ENCODE results near the gene KDM4C.

The KDM4C gene

GRCh38 chr9:6870650-6871477 is 113.1 kb downstream of the KDM4C start:
- no peak for DNase-seq

DNA sequence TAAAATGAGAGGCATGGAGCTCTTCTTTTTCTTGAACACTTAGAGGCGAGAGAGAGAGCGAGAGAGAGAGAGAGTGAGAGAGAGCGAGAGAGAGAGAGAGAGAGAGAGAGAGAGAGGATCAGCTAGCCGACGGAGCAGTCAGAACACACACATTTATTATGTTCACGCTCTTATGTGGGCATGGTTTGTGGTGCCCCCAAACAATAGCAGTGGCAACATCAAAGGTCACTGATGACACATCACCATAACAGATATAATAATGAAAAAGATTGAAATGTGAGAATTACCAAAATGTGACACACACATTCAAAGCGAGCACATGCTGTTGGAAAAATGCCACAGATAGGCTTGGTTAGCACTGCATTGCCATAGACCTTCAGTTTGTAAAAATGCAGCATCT is 116.1 kb downstream of the KDM4C start:
- no peak for DNase-seq

DNA sequence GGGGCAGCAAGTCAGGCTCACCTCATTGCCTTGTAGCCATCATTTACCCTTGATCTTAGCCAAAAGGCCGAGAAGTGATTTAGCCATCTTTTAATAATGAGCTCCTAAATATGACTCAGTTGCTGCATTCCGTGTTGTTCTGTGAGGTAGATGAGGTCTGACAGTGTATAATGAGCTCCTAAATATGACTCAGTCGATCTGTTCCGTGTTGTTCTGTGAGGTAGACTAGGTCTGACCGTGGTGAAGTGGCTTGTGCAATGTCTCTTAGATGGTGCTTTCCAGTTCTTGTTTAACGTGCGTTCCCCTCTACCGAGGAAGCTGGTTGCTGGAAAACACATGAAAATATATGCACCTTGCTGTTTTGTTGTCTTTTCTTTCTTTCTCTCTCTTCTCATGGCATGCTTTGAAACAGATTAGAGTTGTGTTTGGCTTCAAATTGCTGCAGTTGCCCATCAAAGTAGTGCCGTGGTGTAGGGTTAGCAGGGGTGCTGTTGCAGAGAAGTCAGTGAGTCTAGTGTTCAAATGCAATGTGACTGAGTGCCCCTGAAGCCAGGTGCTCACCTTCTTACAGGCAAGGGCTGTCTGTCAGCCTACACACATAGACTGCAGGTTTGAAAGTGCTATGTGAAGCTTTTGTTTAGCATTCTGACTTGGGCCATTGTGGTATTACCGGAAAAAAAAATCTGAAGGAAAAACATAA is 118.6 kb downstream of the KDM4C start:
- DNase-seq: no peak

GRCh38 chr9:6877671-6878161 is 119.9 kb downstream of the KDM4C start:
- no peak for DNase-seq

DNA sequence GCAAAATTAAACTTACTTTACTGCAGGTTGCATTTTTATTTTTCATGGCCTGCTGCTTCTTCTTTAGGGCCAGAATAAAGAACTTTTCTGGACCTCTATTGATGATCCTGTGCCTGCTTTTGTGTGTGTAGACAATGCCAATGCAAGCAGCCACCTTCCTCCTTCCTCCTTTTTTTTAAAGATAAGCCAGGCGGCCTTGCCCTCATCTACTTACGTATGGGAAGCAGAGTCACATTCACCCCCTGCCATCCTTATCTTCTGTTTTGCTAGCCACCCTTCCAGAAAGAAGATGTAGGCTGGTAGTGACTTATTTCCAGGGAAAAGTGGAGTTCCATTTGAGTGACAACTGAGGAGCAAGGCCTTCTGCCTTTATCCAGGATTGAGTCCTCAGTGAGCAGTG is 122.9 kb downstream of the KDM4C start:
- no peak for DNase-seq

GRCh38 chr9:6884101-6884500 is 126.3 kb downstream of the KDM4C start:
- no peak for DNase-seq

DNA sequence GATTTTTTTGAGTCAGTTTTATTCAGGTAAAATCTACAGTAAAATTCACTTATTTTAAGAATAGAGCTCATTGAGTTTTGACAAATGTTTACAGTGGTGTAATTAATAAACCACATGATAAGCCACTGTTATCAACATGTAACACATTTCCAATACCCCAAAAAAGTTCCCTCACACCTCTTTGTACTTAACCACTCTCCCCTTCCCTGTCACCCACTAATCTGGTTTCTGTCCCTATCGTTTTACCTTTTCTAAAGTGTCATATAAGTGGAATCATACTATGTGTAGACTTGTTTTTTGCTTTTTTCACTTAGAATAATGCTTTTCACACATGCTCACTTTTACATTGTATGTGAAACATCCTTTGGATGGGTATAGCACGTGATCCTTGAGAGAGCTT is 127.2 kb downstream of the KDM4C start:
- DNase-seq: no peak

GRCh38 chr9:6887051-6887450 is 129.3 kb downstream of the KDM4C start:
- no peak for DNase-seq

DNA sequence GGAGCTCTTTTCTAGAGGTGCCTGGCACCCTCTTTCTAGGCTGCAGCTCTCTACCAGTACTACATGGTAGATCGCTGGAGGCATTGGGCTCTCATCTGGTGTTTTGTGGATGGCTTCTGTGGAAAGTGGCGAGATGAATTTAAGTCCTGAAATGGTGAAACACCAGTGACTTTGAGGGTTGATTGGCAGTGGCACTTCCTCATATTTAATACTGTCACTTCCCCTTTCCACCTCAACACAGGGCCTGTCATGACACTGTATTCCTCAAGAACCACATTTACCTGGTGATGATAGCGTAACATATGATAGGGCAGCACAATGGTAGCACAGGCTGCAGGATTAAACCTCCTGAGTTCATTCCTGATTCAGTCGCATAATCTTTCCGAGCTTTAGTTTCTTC is 132.1 kb downstream of the KDM4C start:
- DNase-seq: no peak

- no peak for DNase-seq
Measured at GRCh38 chr9:6893350-6894131, 135.8 kb downstream of the KDM4C start.

- no peak for DNase-seq
Measured at GRCh38 chr9:6894135-6894534, 136.4 kb downstream of the KDM4C start.

- no peak for DNase-seq
Measured at GRCh38 chr9:6895754-6896153, 138.0 kb downstream of the KDM4C start.

DNA sequence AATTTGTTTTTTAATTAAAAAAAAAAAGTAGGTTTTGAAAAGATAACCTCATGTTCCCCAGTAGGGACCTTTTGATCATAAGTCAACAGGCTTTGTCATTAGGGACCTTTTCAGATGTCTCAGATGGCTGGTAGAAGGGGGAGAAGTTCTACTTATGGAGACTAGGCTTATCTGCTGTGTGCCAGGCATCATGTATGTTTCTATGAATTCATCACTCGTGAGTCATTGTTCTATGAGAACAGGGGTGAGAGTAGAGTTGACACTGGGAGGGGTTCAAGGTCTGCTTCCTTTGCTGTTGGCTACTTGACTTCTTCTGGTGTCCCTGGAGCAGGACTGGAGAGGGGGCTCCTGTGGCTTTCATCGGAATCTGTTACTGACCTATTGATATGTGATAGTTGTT is 138.8 kb downstream of the KDM4C start:
- no peak for DNase-seq

DNA sequence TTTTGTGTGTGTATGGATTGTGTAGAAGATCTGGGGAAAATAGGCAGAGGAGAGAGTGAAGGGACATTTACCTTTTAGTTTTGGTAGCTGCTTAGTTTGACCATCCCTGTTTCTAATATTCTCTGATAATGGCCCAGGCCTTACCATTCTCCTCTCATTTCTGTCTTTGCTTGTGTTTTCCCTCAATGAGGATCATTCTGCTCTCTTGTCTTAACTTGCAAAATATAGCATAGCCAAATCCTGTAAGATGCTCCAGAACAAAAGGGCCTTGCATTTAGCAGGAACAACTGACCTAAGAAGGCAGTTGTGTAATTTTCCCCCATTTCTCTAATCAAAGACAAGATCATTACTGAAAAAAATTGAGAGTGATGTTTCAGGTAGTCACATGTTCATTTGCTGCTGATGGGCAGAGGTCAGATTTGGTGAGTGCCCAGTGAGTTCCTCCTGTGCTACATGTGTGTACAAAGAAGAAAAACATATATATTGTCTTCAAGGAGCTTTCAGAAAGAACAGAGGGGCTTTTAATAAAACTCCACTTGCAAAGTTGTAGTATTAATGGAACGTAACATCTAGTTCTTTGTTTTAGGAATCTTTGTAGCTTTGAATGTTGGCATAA is 139.5 kb downstream of the KDM4C start:
- DNase-seq: no peak

DNA sequence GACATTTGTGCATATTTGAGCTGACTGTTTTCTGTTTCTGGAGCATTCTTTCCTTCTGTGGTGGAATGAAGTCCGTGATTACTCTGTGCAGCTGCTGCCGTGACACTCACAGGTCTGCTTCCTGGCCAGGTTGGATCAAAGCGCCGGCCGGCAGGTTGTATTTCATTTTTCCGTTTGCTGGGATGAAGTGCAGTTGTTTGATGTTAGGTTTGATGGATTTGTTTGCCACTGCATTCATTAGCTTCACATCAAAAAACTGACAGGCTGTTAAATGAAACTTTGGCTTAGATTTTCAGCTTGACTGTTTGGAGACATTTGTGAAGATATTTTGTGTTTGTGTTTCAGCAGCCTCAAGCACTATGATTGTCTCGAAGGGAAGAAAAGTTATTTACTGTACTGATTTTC is 140.1 kb downstream of the KDM4C start:
- no peak for DNase-seq

GRCh38 chr9:6899274-6899673 is 141.5 kb downstream of the KDM4C start:
- DNase-seq: no peak

DNA sequence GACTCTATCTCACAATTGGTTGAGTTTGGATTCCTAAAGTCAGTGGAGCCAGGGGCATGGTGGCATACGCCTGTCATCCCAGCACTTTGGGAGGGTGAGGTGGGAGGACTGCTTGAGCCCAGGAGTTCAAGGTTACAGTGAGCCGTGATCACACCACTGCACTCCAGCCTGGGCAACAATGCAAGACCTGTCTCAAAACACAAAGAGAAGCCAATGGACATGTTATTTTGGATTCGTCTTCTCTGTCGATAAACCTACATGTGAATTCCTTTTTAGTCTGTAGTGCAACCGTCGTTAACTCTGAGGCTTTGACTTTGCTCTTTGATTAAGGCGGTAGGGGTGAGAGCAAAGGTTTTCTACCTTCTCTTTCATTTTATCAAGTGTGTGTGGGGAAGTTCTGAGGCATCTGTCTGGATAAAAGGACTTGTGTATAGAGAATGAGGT is 142.7 kb downstream of the KDM4C start:
- DNase-seq: no peak

GRCh38 chr9:6901180-6901579 is 143.4 kb downstream of the KDM4C start:
- no peak for DNase-seq

DNA sequence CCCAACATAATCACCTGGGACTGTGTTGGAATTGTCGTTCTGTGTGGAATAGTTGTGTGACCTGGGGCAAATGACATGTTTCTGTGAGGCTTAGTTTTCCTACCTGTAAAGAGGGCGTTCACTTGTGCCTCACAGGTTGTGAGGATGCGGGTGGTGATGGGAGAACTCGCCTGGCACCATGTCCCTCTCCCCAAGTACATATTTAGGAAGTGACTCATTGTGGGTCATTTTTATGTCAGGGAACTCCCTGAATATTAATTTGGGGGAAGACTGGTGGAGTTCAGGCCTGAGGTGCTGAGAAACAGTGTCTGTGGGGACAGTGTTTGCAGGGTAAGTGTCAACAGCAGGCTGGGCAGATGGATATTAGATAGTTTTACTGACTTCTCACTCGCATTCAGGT is 144.7 kb downstream of the KDM4C start:
- no peak for DNase-seq

GRCh38 chr9:6904371-6904770 is 146.6 kb downstream of the KDM4C start:
- DNase-seq: no peak

DNA sequence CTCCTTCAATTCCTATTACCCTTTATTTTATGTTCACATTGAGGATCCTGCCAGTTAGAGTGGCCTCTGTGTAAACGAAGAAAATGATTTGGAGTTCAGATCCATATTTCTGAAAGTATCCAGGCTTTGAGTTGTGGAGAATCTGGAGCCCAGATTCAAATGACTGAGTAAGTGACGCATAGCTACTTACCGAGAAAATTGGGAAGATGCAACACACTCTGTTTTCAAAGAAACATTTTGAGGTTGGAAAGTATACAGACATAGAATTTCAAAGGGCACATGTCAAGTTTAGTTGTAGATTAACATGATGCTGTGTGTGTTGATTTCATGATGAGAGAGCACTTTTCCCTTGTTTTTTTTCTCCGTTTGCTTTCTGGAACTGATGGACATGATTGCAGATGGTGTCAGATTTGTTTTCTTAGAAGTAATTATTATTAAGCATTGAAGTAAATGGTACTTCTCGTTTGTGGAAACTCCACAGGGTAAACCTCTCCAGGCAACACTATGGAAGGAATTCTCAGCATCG is 148.1 kb downstream of the KDM4C start:
- DNase-seq: no peak

- no peak for DNase-seq
Measured at GRCh38 chr9:6907772-6908381, 150.1 kb downstream of the KDM4C start.

Measured in SHP77 treated with DMSO at 0.1 percent for 48 hours (cell line).